Limb (tissue), 2 donors: ENCODE results near the gene F13A1.

ENCODE experiments used
- DNase-seq, 2 donors: peaks; one replicate each; pipeline ENCODE4 v3.0.0-alpha.2; 2016; ENCODE audit errors: extremely low spot score in 2 of 2

Gene F13A1

GRCh38 chr6:6244624-6245023 is 75.8 kb downstream of the F13A1 start:
- no peak for DNase-seq

GRCh38 chr6:6243846-6244245 is 76.6 kb downstream of the F13A1 start:
- DNase-seq, result no peak

- no peak for DNase-seq
Measured at GRCh38 chr6:6239598-6240581, 80.6 kb downstream of the F13A1 start.

- DNase-seq, result no peak
Measured at GRCh38 chr6:6236730-6237469, 83.6 kb downstream of the F13A1 start.

GRCh38 chr6:6235786-6236185 is 84.7 kb downstream of the F13A1 start:
- DNase-seq, result no peak

- no peak for DNase-seq
Measured at GRCh38 chr6:6234963-6235362, 85.5 kb downstream of the F13A1 start.

- no peak for DNase-seq
Measured at GRCh38 chr6:6230286-6230685, 90.2 kb downstream of the F13A1 start.

- DNase-seq, result no peak
Measured at GRCh38 chr6:6227896-6228295, 92.6 kb downstream of the F13A1 start.

- no peak for DNase-seq
Measured at GRCh38 chr6:6225885-6226529, 94.5 kb downstream of the F13A1 start.

GRCh38 chr6:6224933-6225486 is 95.5 kb downstream of the F13A1 start:
- no peak for DNase-seq

- no peak for DNase-seq
Measured at GRCh38 chr6:6221787-6222535, 98.5 kb downstream of the F13A1 start.

- no peak for DNase-seq
Measured at GRCh38 chr6:6220718-6221117, 99.7 kb downstream of the F13A1 start.

- no peak for DNase-seq
Measured at GRCh38 chr6:6219716-6220115, 100.7 kb downstream of the F13A1 start.

GRCh38 chr6:6218759-6219085 is 101.7 kb downstream of the F13A1 start:
- no peak for DNase-seq

GRCh38 chr6:6217855-6218758 is 102.4 kb downstream of the F13A1 start:
- no peak for DNase-seq

- DNase-seq, result no peak
Measured at GRCh38 chr6:6210994-6211393, 109.5 kb downstream of the F13A1 start.

- DNase-seq, result no peak
Measured at GRCh38 chr6:6202886-6203285, 117.6 kb downstream of the F13A1 start.

- no peak for DNase-seq
Measured at GRCh38 chr6:6201200-6201599, 119.3 kb downstream of the F13A1 start.

GRCh38 chr6:6199678-6200077 is 120.8 kb downstream of the F13A1 start:
- DNase-seq, result no peak

- DNase-seq, result no peak
Measured at GRCh38 chr6:6196762-6197161, 123.7 kb downstream of the F13A1 start.
